Left ventricle myocardium inferior (tissue), 1 donor: ENCODE data around the gene AZU1. TPM values are rescaled to one million over a fixed set of nuclear protein-coding genes. Genes with fewer than 3 reads are reported as not detected.

ENCODE experiments used
- DNase-seq: peaks from one replicate; pipeline ENCODE4 v3.0.0-alpha.2; 2020
- H3K27ac ChIP-seq: fragments of 200-600 bp; replicated peaks from 2 replicates; pipeline ENCODE4 v1.8.0; 2021
- H3K27me3 ChIP-seq: fragments of 200-600 bp; 2 replicates; pipeline ENCODE4 v1.8.0; 2021; ENCODE audit warnings: low read depth
- H3K36me3 ChIP-seq: fragments of 200-600 bp; 2 replicates; pipeline ENCODE4 v1.8.0; 2021
- H3K4me1 ChIP-seq: fragments of 200-600 bp; 2 replicates; pipeline ENCODE4 v1.8.0; 2021
- H3K4me3 ChIP-seq: fragments of 200-600 bp; 2 replicates; pipeline ENCODE4 v1.8.0; 2021; ENCODE audit warnings: mild to moderate bottlenecking, moderate library complexity
- H3K9me3 ChIP-seq: fragments of 200-600 bp; replicated peaks from 2 replicates; pipeline ENCODE4 v1.8.0; 2021
- intact Hi-C: fragments of 100-400 bp; cut with micrococcal nuclease; formaldehyde crosslinking; loops from one replicate; pipeline ENCODE4 v1.11.0; 2022
- total RNA-seq: library from RNA; stranded (reverse); fragmentation: NEBNext Ultra II Directional; extraction: Animal tissue kit (Norgen Biotek cat#: 25700); gene quantifications from one replicate; pipeline ENCODE4 v1.2.1, GENCODE V29; 2021
- TF ChIP-seq, protein P1 (sequence below): fragments of 200-600 bp; IDR thresholded peaks from 2 replicates; pipeline ENCODE4 v1.8.0; 2021; ENCODE audit warnings: antibody characterized with exemption, mild to moderate bottlenecking, borderline replicate concordance
- donor health status: DM: no; HTN: yes; CAD: no; lungs with severe emphysema.

AZU1 gene
- total RNA-seq, 1 donor from 2014 or later: not detected

DNA sequence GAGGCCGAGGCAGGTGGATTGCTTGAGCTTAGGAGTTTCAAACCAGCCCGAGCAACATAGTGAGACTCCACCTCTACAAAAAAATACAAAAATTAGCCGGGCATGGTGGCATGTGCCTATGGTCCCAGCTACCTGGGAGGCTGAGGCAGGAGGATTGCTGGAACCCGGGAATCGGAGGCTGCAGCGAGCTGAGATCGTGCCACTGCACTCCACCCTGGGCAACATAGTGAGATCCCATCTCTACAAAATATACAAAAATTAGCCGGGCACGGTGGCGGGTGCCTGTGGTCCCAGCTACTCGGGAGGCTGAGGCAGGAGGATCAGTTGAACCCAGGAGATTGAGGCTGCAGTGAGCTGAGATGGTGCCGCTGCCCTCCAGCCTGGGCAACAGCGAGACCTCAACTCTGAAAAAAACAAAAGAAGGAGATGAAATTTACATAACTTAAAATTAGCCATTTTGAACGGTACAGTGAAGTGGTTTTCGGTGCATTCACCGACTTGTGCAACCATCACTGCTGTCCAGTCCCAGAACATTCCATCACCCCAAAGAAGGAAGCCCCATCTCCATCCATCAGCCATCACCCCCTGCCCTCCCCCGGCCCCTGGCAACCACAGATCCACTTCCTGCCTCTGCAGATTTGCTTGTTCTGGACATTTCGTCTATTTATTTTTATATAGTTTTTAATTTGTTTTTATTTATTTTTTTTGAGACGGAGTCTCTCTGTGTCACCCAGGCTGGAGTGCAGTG is 1.6 kb upstream of the AZU1 start:
- Histone ChIP-seq H3K9me3 (no peaks in the 10 kb centered on the region), H3K4me3 (no peak overlapping the region), H3K27ac (no peak overlapping the region), H3K36me3 (no peaks in the 10 kb centered on the region), H3K27me3 (peaks cover 64% of the 10 kb centered on the region), H3K4me1 (peaks cover 15% of the 10 kb centered on the region)
- TF ChIP-seq, protein P1, sequence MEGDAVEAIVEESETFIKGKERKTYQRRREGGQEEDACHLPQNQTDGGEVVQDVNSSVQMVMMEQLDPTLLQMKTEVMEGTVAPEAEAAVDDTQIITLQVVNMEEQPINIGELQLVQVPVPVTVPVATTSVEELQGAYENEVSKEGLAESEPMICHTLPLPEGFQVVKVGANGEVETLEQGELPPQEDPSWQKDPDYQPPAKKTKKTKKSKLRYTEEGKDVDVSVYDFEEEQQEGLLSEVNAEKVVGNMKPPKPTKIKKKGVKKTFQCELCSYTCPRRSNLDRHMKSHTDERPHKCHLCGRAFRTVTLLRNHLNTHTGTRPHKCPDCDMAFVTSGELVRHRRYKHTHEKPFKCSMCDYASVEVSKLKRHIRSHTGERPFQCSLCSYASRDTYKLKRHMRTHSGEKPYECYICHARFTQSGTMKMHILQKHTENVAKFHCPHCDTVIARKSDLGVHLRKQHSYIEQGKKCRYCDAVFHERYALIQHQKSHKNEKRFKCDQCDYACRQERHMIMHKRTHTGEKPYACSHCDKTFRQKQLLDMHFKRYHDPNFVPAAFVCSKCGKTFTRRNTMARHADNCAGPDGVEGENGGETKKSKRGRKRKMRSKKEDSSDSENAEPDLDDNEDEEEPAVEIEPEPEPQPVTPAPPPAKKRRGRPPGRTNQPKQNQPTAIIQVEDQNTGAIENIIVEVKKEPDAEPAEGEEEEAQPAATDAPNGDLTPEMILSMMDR: no peak
- DNase-seq: no peak
- intact Hi-C loops: no loop called here

GRCh38 chr19:827314-827709 is 325 bp upstream of the AZU1 start:
- Histone ChIP-seq H3K4me3 (no peak overlapping the region), H3K27me3 (peaks cover 64% of the 10 kb centered on the region), H3K36me3 (no peaks in the 10 kb centered on the region), H3K27ac (no peak overlapping the region), H3K9me3 (no peaks in the 10 kb centered on the region), H3K4me1 (peaks cover 3% of the 10 kb centered on the region)
- intact Hi-C loops: no loop called here
- DNase-seq: no peak
- TF ChIP-seq, protein P1: no peak

DNA sequence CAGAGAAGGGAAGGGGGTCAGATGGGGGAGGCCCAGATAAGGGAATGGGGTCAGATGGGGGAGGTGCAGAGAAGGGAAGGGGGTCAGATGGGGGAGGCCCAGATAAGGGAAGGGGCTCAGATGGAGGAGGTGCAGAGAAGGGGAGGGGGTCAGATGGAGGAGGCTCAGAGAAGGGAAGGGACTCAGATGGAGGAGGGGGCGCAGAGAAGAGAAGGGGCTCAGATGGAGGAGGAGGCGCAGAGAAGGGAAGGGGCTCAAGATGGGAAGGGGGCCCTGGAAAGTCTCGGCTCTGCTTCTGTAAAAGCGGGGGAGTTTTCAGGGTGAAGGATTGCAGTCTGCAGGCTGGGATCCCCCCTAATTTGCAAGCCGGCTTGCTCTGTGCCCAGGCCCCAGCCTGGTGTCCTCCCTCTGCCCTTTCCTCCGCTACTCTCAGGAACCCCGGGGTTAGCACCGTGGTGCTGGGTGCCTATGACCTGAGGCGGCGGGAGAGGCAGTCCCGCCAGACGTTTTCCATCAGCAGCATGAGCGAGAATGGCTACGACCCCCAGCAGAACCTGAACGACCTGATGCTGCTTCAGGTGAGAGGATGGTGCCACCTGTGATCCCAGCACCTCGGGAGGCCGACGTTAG is 1.6 kb downstream of the AZU1 start:
- Histone ChIP-seq H3K9me3 (no peaks in the 10 kb centered on the region), H3K4me1 (no peaks in the 10 kb centered on the region), H3K27me3 (peaks cover 54% of the 10 kb centered on the region), H3K36me3 (no peaks in the 10 kb centered on the region), H3K27ac (no peak overlapping the region), H3K4me3 (no peak overlapping the region)
- intact Hi-C loops: no loop called here
- TF ChIP-seq, protein P1: no peak
- DNase-seq: no peak

DNA sequence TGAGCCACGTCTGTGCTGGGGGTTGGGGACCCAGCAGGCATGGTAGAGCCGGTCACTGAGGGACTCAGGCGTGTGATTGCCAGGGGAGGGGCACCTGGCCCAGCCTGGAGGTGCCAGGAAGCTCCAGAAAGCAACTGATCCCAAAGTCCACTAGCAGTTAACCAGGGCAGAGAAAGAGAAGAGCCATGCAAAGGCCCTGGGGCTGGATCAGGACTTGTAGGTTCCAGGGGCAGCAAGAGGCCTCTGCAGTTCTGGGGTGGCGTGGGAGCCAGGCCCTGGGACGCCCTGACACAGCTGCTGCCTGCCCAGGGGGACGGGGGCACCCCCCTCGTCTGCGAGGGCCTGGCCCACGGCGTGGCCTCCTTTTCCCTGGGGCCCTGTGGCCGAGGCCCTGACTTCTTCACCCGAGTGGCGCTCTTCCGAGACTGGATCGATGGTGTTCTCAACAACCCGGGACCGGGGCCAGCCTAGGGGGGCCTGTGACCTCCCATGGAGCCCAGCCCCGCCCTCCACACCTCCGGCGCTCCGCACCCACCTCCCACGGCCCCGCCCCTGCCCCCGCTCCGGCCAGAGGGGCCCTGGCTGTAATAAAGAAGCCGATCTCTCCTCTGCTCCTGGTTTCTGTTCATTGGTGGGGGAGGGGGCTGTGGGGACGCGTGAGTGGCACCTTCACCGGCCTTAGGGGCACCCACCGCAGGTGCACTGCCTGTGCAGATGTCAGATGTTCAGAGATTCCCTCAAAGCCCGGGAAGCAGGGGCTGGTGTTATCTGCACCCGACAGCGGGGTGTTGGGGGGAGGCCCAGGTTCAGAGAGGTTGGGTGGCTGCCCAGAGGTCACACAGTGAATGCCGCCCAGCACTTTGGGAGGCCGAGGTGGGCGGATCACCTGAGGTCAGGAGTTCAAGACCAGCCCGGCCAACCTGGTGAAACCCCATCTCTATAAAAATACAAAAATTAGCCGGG is 4.1 kb downstream of the AZU1 start:
- intact Hi-C loops: no loop called here
- Histone ChIP-seq H3K4me1 (no peaks in the 10 kb centered on the region), H3K9me3 (no peaks in the 10 kb centered on the region), H3K27ac (no peak overlapping the region), H3K27me3 (peaks cover 67% of the 10 kb centered on the region), H3K36me3 (no peaks in the 10 kb centered on the region), H3K4me3 (no peak overlapping the region)
- TF ChIP-seq, protein P1: no peak
- DNase-seq: no peak

GRCh38 chr19:834216-834615 is 6.6 kb downstream of the AZU1 start:
- Histone ChIP-seq H3K4me1 (no peaks in the 10 kb centered on the region), H3K4me3 (no peak overlapping the region), H3K9me3 (no peaks in the 10 kb centered on the region), H3K27me3 (peaks cover 83% of the 10 kb centered on the region), H3K27ac (no peak overlapping the region), H3K36me3 (no peaks in the 10 kb centered on the region)
- intact Hi-C loops: no loop called here
- no peak for DNase-seq
- TF ChIP-seq, protein P1: no peak
